Vagina (tissue), 2 donors: ENCODE data around the gene TYW5.

Experiments used
- POLR2A ChIP-seq, 2 donors: fragments of 450-650 bp; IDR thresholded peaks; one replicate each; pipeline ENCODE4 v1.6.1; 2017; ENCODE audit warnings: antibody characterized with exemption in 2 of 2, mild to moderate bottlenecking in 2 of 2, moderate library complexity in 2 of 2
- POLR2AphosphoS5 ChIP-seq, 2 donors: sonication (generic); formaldehyde crosslinking; IDR thresholded peaks; one replicate each; pipeline ENCODE4 v1.9.0; 2017; ENCODE audit warnings: antibody characterized with exemption in 2 of 2, mild to moderate bottlenecking in 2 of 2, low read depth in 1 of 2; ENCODE audit not compliant: insufficient read depth in 1 of 2
- TF ChIP-seq, protein P1 (sequence below), 3 experiments: fragments of 450-650 bp in 2 of 3; fragments of 200-600 bp in 1 of 3; sonication (generic) in 1 of 3; IDR thresholded peaks; one replicate each; pipeline ENCODE4 v1.5.1; 2017 to 2019; ENCODE audit warnings: antibody characterized with exemption in 3 of 3, mild to moderate bottlenecking in 2 of 3, moderate library complexity in 2 of 3

GRCh38 chr2:199955339-199956061, at the start of gene TYW5, which contains the start of gene MAIP1:
- no peak for TF ChIP-seq POLR2A (IDR thresholded peaks at IDR 0.05)
- TF ChIP-seq POLR2AphosphoS5 (IDR thresholded peaks at IDR 0.05; ENCODE audit: insufficient read depth in 1 of 2, low read depth in 1 of 2) = peak; percentile 83 to 91
- TF ChIP-seq, protein P1, sequence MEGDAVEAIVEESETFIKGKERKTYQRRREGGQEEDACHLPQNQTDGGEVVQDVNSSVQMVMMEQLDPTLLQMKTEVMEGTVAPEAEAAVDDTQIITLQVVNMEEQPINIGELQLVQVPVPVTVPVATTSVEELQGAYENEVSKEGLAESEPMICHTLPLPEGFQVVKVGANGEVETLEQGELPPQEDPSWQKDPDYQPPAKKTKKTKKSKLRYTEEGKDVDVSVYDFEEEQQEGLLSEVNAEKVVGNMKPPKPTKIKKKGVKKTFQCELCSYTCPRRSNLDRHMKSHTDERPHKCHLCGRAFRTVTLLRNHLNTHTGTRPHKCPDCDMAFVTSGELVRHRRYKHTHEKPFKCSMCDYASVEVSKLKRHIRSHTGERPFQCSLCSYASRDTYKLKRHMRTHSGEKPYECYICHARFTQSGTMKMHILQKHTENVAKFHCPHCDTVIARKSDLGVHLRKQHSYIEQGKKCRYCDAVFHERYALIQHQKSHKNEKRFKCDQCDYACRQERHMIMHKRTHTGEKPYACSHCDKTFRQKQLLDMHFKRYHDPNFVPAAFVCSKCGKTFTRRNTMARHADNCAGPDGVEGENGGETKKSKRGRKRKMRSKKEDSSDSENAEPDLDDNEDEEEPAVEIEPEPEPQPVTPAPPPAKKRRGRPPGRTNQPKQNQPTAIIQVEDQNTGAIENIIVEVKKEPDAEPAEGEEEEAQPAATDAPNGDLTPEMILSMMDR (IDR thresholded peaks at IDR 0.05) = peak in 1 of 3 experiments; percentile 38
